ENCODE data around the gene CAMTA1.

CAMTA1 gene

GRCh38 chr1:6880951-6881690 lies 95.9 kb downstream of the CAMTA1 start:
- Histone ChIP-seq H3K27ac (ENCODE audit: low read depth, low read length) (no peak overlapping the region), H2BK12ac (ENCODE audit: low read length) (no peak overlapping the region), H3K4me3 (ENCODE audit: low read depth, low read length) (no peak overlapping the region), H3K4ac (ENCODE audit: low read depth, low read length) (no peak overlapping the region), H3K9me3 (ENCODE audit: insufficient read depth, low read depth, low read length) (no peaks in the 10 kb centered on the region), H3K36me3 (ENCODE audit: control insufficient read depth in 1 of 2, insufficient read depth in 2 of 2, low read length in 2 of 2) (peaks cover 0 to 4% of the 10 kb centered on the region in 2 experiments), H3K79me2 (ENCODE audit: control insufficient read depth, insufficient read depth, low read length, poor library complexity) (no peaks in the 10 kb centered on the region), H4K12ac (ENCODE audit: low read depth, low read length) (no peak overlapping the region), H2AK5ac (ENCODE audit: low read length) (no peak overlapping the region), H2AFZ (ENCODE audit: insufficient read depth, low read length, poor library complexity) (no peak overlapping the region), H3K9ac (ENCODE audit: low read length) (no peak overlapping the region), H3K27me3 (ENCODE audit: insufficient read depth, low read length) (no peaks in the 10 kb centered on the region), H3K4me2 (ENCODE audit: low read length) (no peak overlapping the region), H3K23ac (ENCODE audit: low read length) (no peak overlapping the region), H4K91ac (ENCODE audit: low read depth, low read length) (no peak overlapping the region), H3K79me1 (ENCODE audit: low read length) (no peaks in the 10 kb centered on the region), H3K18ac (ENCODE audit: low read length) (no peak overlapping the region), H3K4me1 (ENCODE audit: control insufficient read depth in 1 of 2, insufficient read depth in 2 of 2, low read length in 2 of 2) (no peaks in the 10 kb centered on the region), H3K14ac (ENCODE audit: low read length) (no peak overlapping the region), H2BK5ac (ENCODE audit: low read depth, low read length, poor library complexity) (no peak overlapping the region), H2BK120ac (ENCODE audit: insufficient read depth, low read length, poor library complexity) (no peak overlapping the region), H4K8ac (ENCODE audit: low read depth, low read length) (no peak overlapping the region)
- no CpG with 5 or more reads among the region's 12 CpGs for WGBS (ENCODE audit: extremely low coverage, insufficient coverage, insufficient read length)
- DNase-seq: no peak

- Histone ChIP-seq H3K9me3 (ENCODE audit: insufficient read depth, low read depth, low read length) (no peaks in the 10 kb centered on the region), H3K4ac (ENCODE audit: low read depth, low read length) (no peak overlapping the region), H3K4me1 (ENCODE audit: control insufficient read depth in 1 of 2, insufficient read depth in 2 of 2, low read length in 2 of 2) (no peaks in the 10 kb centered on the region), H3K79me1 (ENCODE audit: low read length) (no peaks in the 10 kb centered on the region), H3K4me3 (ENCODE audit: low read depth, low read length) (no peak overlapping the region), H4K12ac (ENCODE audit: low read depth, low read length) (no peak overlapping the region), H2BK120ac (ENCODE audit: insufficient read depth, low read length, poor library complexity) (no peak overlapping the region), H2AFZ (ENCODE audit: insufficient read depth, low read length, poor library complexity) (no peak overlapping the region), H2BK12ac (ENCODE audit: low read length) (no peak overlapping the region), H3K27me3 (ENCODE audit: insufficient read depth, low read length) (no peaks in the 10 kb centered on the region), H3K36me3 (ENCODE audit: control insufficient read depth in 1 of 2, insufficient read depth in 2 of 2, low read length in 2 of 2) (no peaks in the 10 kb centered on the region), H3K27ac (ENCODE audit: low read depth, low read length) (no peak overlapping the region), H4K8ac (ENCODE audit: low read depth, low read length) (no peak overlapping the region), H3K4me2 (ENCODE audit: low read length) (no peak overlapping the region), H3K14ac (ENCODE audit: low read length) (no peak overlapping the region), H3K79me2 (ENCODE audit: control insufficient read depth, insufficient read depth, low read length, poor library complexity) (no peaks in the 10 kb centered on the region), H2AK5ac (ENCODE audit: low read length) (no peak overlapping the region), H4K91ac (ENCODE audit: low read depth, low read length) (no peak overlapping the region), H3K9ac (ENCODE audit: low read length) (no peak overlapping the region), H3K18ac (ENCODE audit: low read length) (no peak overlapping the region), H3K23ac (ENCODE audit: low read length) (no peak overlapping the region), H2BK5ac (ENCODE audit: low read depth, low read length, poor library complexity) (no peak overlapping the region)
- no CpG with 5 or more reads among the region's 2 CpGs for WGBS (ENCODE audit: extremely low coverage, insufficient coverage, insufficient read length)
- no peak for DNase-seq
Measured at GRCh38 chr1:6882414-6882813, 97.2 kb downstream of the CAMTA1 start.

GRCh38 chr1:6884652-6885153 lies 99.4 kb downstream of the CAMTA1 start:
- Histone ChIP-seq H2AFZ (ENCODE audit: insufficient read depth, low read length, poor library complexity) (no peak overlapping the region), H3K79me2 (ENCODE audit: control insufficient read depth, insufficient read depth, low read length, poor library complexity) (no peaks in the 10 kb centered on the region), H3K14ac (ENCODE audit: low read length) (no peak overlapping the region), H3K4ac (ENCODE audit: low read depth, low read length) (no peak overlapping the region), H3K4me1 (ENCODE audit: control insufficient read depth in 1 of 2, insufficient read depth in 2 of 2, low read length in 2 of 2) (no peaks in the 10 kb centered on the region), H3K9me3 (ENCODE audit: insufficient read depth, low read depth, low read length) (no peaks in the 10 kb centered on the region), H2BK120ac (ENCODE audit: insufficient read depth, low read length, poor library complexity) (no peak overlapping the region), H3K27me3 (ENCODE audit: insufficient read depth, low read length) (no peaks in the 10 kb centered on the region), H3K4me2 (ENCODE audit: low read length) (no peak overlapping the region), H2BK12ac (ENCODE audit: low read length) (no peak overlapping the region), H3K9ac (ENCODE audit: low read length) (no peak overlapping the region), H3K27ac (ENCODE audit: low read depth, low read length) (no peak overlapping the region), H2AK5ac (ENCODE audit: low read length) (no peak overlapping the region), H4K12ac (ENCODE audit: low read depth, low read length) (no peak overlapping the region), H4K91ac (ENCODE audit: low read depth, low read length) (no peak overlapping the region), H3K79me1 (ENCODE audit: low read length) (no peaks in the 10 kb centered on the region), H3K36me3 (ENCODE audit: control insufficient read depth in 1 of 2, insufficient read depth in 2 of 2, low read length in 2 of 2) (no peaks in the 10 kb centered on the region), H4K8ac (ENCODE audit: low read depth, low read length) (no peak overlapping the region), H3K23ac (ENCODE audit: low read length) (no peak overlapping the region), H2BK5ac (ENCODE audit: low read depth, low read length, poor library complexity) (no peak overlapping the region), H3K18ac (ENCODE audit: low read length) (no peak overlapping the region), H3K4me3 (ENCODE audit: low read depth, low read length) (no peak overlapping the region)
- no peak for DNase-seq
- WGBS (ENCODE audit: extremely low coverage, insufficient coverage, insufficient read length): no CpG with 5 or more reads among the region's 3 CpGs

- no peak overlapping the region for H4K12ac ChIP-seq (ENCODE audit: low read depth, low read length)
- no CpG with 5 or more reads among the region's 2 CpGs for WGBS (ENCODE audit: extremely low coverage, insufficient coverage, insufficient read length)
- DNase-seq: no peak
- no peak overlapping the region for H2BK12ac ChIP-seq (ENCODE audit: low read length)
- H3K9me3 ChIP-seq (ENCODE audit: insufficient read depth, low read depth, low read length): no peaks in the 10 kb centered on the region
- H2AK5ac ChIP-seq (ENCODE audit: low read length): no peak overlapping the region
- no peak overlapping the region for H2AFZ ChIP-seq (ENCODE audit: insufficient read depth, low read length, poor library complexity)
- no peak overlapping the region for H3K14ac ChIP-seq (ENCODE audit: low read length)
- H3K4me3 ChIP-seq (ENCODE audit: low read depth, low read length): no peak overlapping the region
- no peak overlapping the region for H3K4me2 ChIP-seq (ENCODE audit: low read length)
- H2BK120ac ChIP-seq (ENCODE audit: insufficient read depth, low read length, poor library complexity): no peak overlapping the region
- H3K23ac ChIP-seq (ENCODE audit: low read length): no peak overlapping the region
- no peak overlapping the region for H3K9ac ChIP-seq (ENCODE audit: low read length)
- no peak overlapping the region for H3K4ac ChIP-seq (ENCODE audit: low read depth, low read length)
- no peak overlapping the region for H4K91ac ChIP-seq (ENCODE audit: low read depth, low read length)
- H3K4me1 ChIP-seq (ENCODE audit: control insufficient read depth in 1 of 2, insufficient read depth in 2 of 2, low read length in 2 of 2): peaks cover 3 to 4% of the 10 kb centered on the region in 2 experiments
- no peaks in the 10 kb centered on the region for H3K79me1 ChIP-seq (ENCODE audit: low read length)
- H4K8ac ChIP-seq (ENCODE audit: low read depth, low read length): no peak overlapping the region
- H3K27ac ChIP-seq (ENCODE audit: low read depth, low read length): no peak overlapping the region
- no peaks in the 10 kb centered on the region for H3K36me3 ChIP-seq (ENCODE audit: control insufficient read depth in 1 of 2, insufficient read depth in 2 of 2, low read length in 2 of 2)
- H3K79me2 ChIP-seq (ENCODE audit: control insufficient read depth, insufficient read depth, low read length, poor library complexity): no peaks in the 10 kb centered on the region
- no peak overlapping the region for H2BK5ac ChIP-seq (ENCODE audit: low read depth, low read length, poor library complexity)
- H3K27me3 ChIP-seq (ENCODE audit: insufficient read depth, low read length): no peaks in the 10 kb centered on the region
- no peak overlapping the region for H3K18ac ChIP-seq (ENCODE audit: low read length)
Measured at GRCh38 chr1:6885426-6885825, 100.2 kb downstream of the CAMTA1 start.
